Progenitor cell of endocrine pancreas (in vitro differentiated cells): ENCODE data around the gene TRAF3IP1. TPM values are rescaled to one million over a fixed set of nuclear protein-coding genes. Genes with fewer than 3 reads are reported as not detected.

Experiments used
- DNase-seq: peaks from one replicate; pipeline ENCODE4 v3.0.0; 2021; ENCODE audit warnings: low spot score; ENCODE audit not compliant: unreplicated experiment
- H3K27ac Mint-ChIP-seq: 2 replicates; pipeline ENCODE4 v1.8.0; 2021; ENCODE audit warnings: mild to moderate bottlenecking, moderate library complexity, mixed read lengths
- H3K27me3 Mint-ChIP-seq: 2 replicates; pipeline ENCODE4 v1.8.0; 2021; ENCODE audit warnings: mixed read lengths
- H3K36me3 Mint-ChIP-seq: 2 replicates; pipeline ENCODE4 v1.8.0; 2022; ENCODE audit warnings: mixed read lengths; ENCODE audit not compliant: insufficient read depth
- H3K4me1 Mint-ChIP-seq: 2 replicates; pipeline ENCODE4 v1.8.0; 2021; ENCODE audit warnings: low read depth, mixed read lengths
- H3K4me3 Mint-ChIP-seq: 2 replicates; pipeline ENCODE4 v1.8.0; 2021; ENCODE audit warnings: low read depth, mild to moderate bottlenecking, moderate library complexity, mixed read lengths
- H3K9me3 Mint-ChIP-seq: 2 replicates; pipeline ENCODE4 v1.8.0; 2021; ENCODE audit warnings: low read depth, mixed read lengths
- total RNA-seq: library from RNA; stranded (reverse); gene quantifications from 2 replicates; pipeline ENCODE4 v1.2.1, GENCODE V29; 2021
- TF ChIP-seq, protein P1 (sequence below): fragments of 200-600 bp; sonication (generic); IDR thresholded peaks from one replicate; pipeline ENCODE4 v1.5.0; 2021; ENCODE audit warnings: antibody characterized with exemption, mild to moderate bottlenecking; ENCODE audit not compliant: unreplicated experiment

The TRAF3IP1 gene
- total RNA-seq, 1 donor from 2014 or later, result 27.0 TPM

DNA sequence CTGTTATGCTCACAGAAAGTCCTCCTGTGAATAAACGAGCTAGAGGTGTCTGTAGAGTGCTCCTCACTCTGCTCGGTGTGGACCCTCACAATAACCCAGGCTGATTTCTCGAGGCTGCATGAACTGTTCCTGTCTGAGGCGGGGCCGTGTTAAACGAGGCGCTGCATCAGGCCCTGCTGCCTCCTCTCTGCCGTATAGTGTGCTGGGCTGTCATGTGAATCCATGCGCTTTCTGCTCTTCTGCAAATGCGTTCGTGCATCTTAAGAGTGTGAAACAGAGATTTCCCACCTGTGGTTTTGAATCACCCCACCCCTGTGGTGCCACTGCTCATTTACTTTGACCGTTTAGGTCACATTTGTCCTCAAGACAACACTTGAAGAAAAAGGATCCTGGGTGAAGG lies 26.2 kb downstream of the TRAF3IP1 start:
- Mint-ChIP-seq H3K9me3 (no peaks in the 10 kb centered on the region), H3K36me3 (peaks cover 8% of the 10 kb centered on the region), H3K27ac (peak overlapping the region; percentile 57), H3K27me3 (no peaks in the 10 kb centered on the region), H3K4me3 (no peak overlapping the region), H3K4me1 (peaks cover 2% of the 10 kb centered on the region)
- TF ChIP-seq, protein P1, sequence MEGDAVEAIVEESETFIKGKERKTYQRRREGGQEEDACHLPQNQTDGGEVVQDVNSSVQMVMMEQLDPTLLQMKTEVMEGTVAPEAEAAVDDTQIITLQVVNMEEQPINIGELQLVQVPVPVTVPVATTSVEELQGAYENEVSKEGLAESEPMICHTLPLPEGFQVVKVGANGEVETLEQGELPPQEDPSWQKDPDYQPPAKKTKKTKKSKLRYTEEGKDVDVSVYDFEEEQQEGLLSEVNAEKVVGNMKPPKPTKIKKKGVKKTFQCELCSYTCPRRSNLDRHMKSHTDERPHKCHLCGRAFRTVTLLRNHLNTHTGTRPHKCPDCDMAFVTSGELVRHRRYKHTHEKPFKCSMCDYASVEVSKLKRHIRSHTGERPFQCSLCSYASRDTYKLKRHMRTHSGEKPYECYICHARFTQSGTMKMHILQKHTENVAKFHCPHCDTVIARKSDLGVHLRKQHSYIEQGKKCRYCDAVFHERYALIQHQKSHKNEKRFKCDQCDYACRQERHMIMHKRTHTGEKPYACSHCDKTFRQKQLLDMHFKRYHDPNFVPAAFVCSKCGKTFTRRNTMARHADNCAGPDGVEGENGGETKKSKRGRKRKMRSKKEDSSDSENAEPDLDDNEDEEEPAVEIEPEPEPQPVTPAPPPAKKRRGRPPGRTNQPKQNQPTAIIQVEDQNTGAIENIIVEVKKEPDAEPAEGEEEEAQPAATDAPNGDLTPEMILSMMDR, result no peak
- DNase-seq, result no peak

DNA sequence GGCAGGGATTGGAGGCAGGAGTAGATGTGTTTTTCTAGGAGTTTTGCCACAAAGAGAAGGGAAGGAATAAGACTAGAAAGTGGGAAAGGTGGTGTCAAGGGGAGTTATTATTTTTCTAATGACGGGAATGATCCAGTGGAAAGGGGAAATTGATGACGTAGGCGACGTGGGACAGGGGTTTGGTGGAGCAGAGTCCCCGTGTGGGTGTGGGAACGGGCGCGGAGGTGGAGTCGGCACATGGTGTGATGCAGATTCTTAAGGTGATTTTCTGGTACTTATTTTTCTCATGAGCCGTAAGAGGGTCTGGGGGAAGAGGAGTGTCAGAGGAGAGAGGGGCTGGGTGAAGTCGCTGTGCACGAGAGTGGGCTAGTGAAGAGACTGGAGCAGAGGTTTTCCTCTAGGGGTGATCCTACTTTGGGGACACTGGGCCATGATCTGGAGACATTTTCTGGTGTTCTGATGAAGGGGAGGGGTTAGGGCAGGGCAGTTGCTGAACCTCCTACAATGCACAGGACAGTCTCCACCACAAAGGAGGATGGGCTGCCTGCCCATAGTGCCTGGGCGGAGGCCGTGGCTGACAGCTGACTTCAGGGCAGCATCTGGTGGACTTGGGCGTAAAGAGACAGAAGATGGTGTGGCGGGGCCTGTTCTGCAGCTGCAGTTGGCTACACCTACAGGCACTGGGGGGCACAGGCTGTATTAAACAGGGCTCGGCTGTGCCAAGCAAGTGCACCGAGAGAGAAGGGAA lies 30.0 kb downstream of the TRAF3IP1 start:
- H3K4me1 Mint-ChIP-seq, result no peaks in the 10 kb centered on the region
- DNase-seq, result no peak
- H3K9me3 Mint-ChIP-seq, result no peaks in the 10 kb centered on the region
- H3K36me3 Mint-ChIP-seq, result peaks cover 8% of the 10 kb centered on the region
- H3K4me3 Mint-ChIP-seq, result no peak overlapping the region
- H3K27ac Mint-ChIP-seq, result no peak overlapping the region
- TF ChIP-seq, protein P1, result no peak
- H3K27me3 Mint-ChIP-seq, result no peaks in the 10 kb centered on the region

DNA sequence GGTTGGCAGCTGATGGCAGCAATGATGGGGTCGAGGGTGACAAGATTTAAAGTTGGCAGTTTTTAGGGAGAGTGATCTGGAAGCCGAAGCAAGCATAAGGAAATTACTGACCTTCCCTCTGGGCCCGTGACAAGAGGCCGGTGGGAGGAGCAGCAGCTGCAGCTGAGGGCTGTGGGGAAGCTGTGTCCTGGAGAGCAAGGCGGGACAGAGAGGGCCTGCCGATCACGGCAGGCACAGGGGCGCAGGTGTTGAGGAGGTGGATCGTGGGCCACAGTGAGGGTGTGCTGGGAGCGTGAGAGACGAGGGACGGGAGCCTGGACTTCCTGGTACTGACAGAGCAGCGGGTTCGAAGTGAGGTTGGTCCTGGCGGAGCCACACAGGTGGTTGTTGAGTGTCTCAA lies 31.0 kb downstream of the TRAF3IP1 start:
- Mint-ChIP-seq H3K27ac (no peak overlapping the region), H3K4me3 (no peak overlapping the region), H3K4me1 (no peaks in the 10 kb centered on the region), H3K36me3 (peaks cover 9% of the 10 kb centered on the region), H3K9me3 (no peaks in the 10 kb centered on the region), H3K27me3 (no peaks in the 10 kb centered on the region)
- TF ChIP-seq, protein P1, result no peak
- no peak for DNase-seq

DNA sequence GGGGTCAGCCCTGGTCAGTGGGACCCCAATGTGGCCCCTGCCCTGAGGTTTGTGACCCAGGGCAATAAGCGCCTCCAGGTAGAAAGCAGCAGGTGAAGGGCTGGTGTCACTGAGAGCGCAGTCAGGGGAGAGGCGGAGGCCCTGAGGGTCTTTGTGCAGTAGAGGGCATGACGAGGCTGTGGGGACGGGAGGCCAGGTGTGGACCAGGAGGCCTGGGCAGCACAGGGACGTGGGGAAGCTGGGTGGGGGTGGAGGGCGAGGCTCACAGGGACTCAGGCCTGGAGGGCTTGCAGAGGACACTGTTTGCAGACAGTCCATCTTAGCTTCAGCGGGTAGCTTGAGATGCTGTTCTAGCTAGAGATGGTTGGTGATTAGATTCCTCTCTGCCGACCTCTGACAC lies 32.0 kb downstream of the TRAF3IP1 start:
- Mint-ChIP-seq H3K4me1 (no peaks in the 10 kb centered on the region), H3K36me3 (peaks cover 11% of the 10 kb centered on the region), H3K27me3 (no peaks in the 10 kb centered on the region), H3K9me3 (no peaks in the 10 kb centered on the region), H3K4me3 (no peak overlapping the region), H3K27ac (no peak overlapping the region)
- no peak for DNase-seq
- TF ChIP-seq, protein P1, result no peak

DNA sequence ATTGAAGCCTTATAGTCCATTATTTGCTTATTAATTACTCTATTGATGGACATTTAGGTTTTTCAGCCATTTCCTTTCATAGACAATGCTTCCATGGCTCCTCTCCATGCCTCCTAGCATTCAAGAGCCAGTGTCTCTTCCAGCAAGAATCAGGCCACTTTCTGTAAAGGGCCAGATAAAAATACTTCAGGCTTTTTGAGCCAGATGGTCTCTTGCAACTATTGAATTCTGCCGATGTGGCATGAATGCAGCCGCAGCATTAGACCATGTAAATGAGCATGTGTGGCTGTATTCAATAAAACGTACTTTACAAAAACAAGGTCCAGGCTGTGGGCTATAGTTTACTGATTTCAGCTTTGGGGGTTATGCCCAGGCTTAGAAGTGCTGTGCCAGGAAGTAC lies 38.5 kb downstream of the TRAF3IP1 start:
- H3K27ac Mint-ChIP-seq, result no peak overlapping the region
- DNase-seq, result no peak

More for the DNA sequence above, 38.5 kb downstream of the TRAF3IP1 start:
- Mint-ChIP-seq H3K27me3 (no peaks in the 10 kb centered on the region), H3K9me3 (no peaks in the 10 kb centered on the region), H3K4me3 (no peak overlapping the region), H3K4me1 (peaks cover 4% of the 10 kb centered on the region), H3K36me3 (peaks cover 31% of the 10 kb centered on the region)
- TF ChIP-seq, protein P1, result no peak
